ENCODE results near the gene ISL2. TPM values are rescaled to one million over a fixed set of nuclear protein-coding genes. Genes with fewer than 3 reads are reported as not detected.

Gene ISL2
- total RNA-seq, 2 experiments from 2014 or later = not detected

DNA sequence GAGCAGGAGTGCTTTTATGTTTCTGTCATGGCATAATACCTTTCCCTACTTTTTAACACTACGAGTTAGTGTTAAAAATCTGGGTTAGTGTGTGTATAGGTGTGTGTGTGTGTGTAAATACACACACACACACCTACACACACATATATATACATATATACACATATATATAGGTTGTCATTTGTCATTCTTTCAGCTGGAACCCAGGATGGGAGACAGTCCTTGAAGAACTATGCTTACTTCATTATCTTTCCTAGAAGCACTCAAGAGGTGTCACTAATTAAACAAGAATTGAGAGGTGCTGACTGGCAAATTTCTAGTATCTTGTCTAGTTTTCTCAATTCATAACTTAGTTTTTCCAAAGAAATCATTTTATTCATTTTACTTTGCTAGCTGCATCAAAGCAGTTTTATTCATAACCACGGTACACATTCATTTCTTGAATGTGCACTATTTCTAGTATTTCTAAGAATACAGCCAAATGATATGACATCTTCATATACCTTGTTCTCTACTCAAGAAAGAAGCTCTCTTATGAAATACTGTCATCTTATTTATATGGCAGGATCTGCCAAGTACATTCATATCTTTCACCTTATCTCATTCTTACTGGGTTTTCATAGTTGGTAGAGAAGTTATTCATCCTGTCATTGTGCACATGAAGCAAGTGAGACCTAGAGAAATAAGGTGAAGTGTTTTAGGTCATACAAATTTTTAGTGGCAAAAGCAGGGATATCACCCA, 46.6 kb downstream of the ISL2 start:
- Mint-ChIP-seq H3K4me1 (no peaks in the 10 kb centered on the region), H3K4me3 (no peak overlapping the region), H3K36me3 (peaks cover 8% of the 10 kb centered on the region), H3K27ac (no peak overlapping the region), H3K9me3 (no peaks in the 10 kb centered on the region), H3K27me3 (no peaks in the 10 kb centered on the region)
- DNase-seq = no peak
- POLR2A ChIA-PET = no interaction called here
- no peak for ATAC-seq (ENCODE audit: low read depth)

DNA sequence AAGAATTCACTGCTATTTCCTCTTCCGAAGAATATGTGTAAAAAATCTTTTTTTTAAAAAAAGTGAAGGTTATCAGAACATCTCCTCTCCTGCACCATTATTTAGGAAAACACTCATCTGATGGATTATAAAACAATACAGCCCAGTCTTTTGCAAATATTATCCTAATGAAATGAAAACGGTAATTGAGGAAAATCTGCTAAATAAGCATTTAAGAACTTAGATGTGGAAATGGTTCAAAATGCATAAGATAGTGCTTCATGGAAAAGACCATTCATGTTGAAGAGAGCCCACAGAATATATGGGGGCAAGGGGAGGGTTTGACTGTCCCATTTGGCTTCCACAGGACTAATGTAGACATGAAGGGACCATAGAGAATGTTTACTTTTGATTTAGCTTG, 47.8 kb downstream of the ISL2 start:
- no peaks in the 10 kb centered on the region for H3K27me3 Mint-ChIP-seq
- H3K36me3 Mint-ChIP-seq = peaks cover 9% of the 10 kb centered on the region
- no peak overlapping the region for H3K4me3 Mint-ChIP-seq
- DNase-seq (no peak), ATAC-seq (ENCODE audit: low read depth) (no peak)
- no peaks in the 10 kb centered on the region for H3K9me3 Mint-ChIP-seq
- H3K4me1 Mint-ChIP-seq = no peaks in the 10 kb centered on the region
- H3K27ac Mint-ChIP-seq = no peak overlapping the region
- POLR2A ChIA-PET = no interaction called here

DNA sequence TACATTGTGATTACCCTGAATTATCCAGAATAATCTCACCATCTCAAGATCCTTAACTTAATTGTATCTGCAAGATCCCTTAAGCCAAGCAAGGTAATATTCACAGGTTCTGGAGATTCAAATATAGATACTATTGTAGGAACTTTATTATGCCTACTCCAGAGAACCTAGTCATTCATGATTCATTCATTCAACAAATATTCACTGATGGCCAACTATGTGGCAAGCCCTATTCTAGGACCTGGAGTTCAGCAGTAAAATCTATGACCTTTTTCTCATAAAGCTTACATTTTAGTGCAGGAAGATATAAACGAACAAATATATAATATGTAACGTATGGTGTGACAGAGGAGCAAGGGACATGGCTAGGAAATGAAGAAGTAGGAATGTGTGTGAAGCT, 49.6 kb downstream of the ISL2 start:
- no peaks in the 10 kb centered on the region for H3K9me3 Mint-ChIP-seq
- ATAC-seq (ENCODE audit: low read depth) = no peak
- H3K4me1 Mint-ChIP-seq = no peaks in the 10 kb centered on the region
- H3K27me3 Mint-ChIP-seq = no peaks in the 10 kb centered on the region
- DNase-seq = no peak
- no peak overlapping the region for H3K4me3 Mint-ChIP-seq
- POLR2A ChIA-PET = no interaction called here
- no peak overlapping the region for H3K27ac Mint-ChIP-seq
- H3K36me3 Mint-ChIP-seq = peaks cover 5% of the 10 kb centered on the region

DNA sequence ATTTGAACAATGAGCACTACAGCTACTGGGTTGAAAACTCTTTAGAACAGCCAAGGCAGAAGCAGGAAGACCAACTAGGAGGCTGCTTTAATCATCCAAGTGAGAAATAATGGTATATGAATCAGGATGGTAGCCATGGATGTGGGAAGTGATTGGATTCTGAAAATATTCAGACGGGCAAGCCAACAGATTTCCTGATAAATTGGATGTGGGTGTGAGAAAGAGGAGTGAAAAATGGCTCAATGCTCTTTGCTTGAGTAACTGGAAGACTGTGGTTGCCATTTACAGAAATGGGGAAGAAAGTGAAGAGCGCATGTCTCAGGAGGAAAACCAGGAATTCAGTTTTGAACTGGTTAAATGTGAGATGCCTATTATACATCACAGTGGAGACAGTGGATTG, 50.4 kb downstream of the ISL2 start:
- no peaks in the 10 kb centered on the region for H3K9me3 Mint-ChIP-seq
- H3K27me3 Mint-ChIP-seq = no peaks in the 10 kb centered on the region
- H3K27ac Mint-ChIP-seq = no peak overlapping the region
- no peak overlapping the region for H3K4me3 Mint-ChIP-seq
- no peak for DNase-seq
- POLR2A ChIA-PET = no interaction called here
- no peak for ATAC-seq (ENCODE audit: low read depth)
- H3K36me3 Mint-ChIP-seq = peaks cover 5% of the 10 kb centered on the region
- H3K4me1 Mint-ChIP-seq = no peaks in the 10 kb centered on the region

DNA sequence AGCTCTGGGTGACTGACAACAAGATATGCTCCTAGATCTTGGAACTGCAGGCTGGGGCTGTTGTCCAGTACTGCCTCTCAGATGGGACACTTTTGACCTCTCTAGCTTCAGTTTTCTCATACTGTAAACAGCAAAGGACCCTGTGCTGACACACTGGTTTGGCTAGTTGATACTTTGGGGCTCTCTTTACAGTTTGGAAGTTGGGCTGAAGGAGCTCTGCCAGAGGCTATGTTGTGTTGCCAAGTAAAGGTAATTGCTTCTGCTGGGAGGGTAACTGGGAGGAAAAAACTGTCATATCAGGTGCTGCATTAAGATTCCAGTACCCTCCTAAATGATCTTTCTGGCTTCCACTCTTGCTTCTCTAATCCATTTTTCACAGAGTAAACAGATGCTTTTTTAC, 54.0 kb downstream of the ISL2 start:
- ATAC-seq (ENCODE audit: low read depth) (no peak), DNase-seq (no peak)
- no peaks in the 10 kb centered on the region for H3K9me3 Mint-ChIP-seq
- H3K27ac Mint-ChIP-seq = no peak overlapping the region
- POLR2A ChIA-PET = no interaction called here
- no peaks in the 10 kb centered on the region for H3K27me3 Mint-ChIP-seq
- peaks cover 5% of the 10 kb centered on the region for H3K36me3 Mint-ChIP-seq
- H3K4me1 Mint-ChIP-seq = no peaks in the 10 kb centered on the region
- no peak overlapping the region for H3K4me3 Mint-ChIP-seq

DNA sequence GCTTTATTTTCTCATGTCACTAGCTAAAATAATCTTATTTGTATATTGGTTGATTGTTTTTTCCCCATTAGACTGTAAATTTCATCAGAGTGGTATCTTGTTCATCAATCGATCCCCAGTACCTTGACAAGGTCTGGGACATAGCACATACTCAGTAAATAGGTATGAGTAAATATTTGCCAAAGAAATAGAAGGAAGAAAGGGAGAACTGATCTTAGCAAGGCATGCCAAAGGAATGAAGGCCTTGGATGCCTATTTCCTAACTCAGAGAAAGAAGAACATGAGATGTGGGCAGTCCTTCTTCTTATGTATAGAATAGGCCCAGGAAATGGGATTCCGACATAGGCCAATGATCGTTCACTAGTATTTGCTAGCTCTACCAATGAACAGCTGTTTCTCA, 54.7 kb downstream of the ISL2 start:
- POLR2A ChIA-PET = no interaction called here
- Mint-ChIP-seq H3K27me3 (no peaks in the 10 kb centered on the region), H3K36me3 (peaks cover 5% of the 10 kb centered on the region), H3K4me3 (no peak overlapping the region), H3K4me1 (no peaks in the 10 kb centered on the region), H3K9me3 (no peaks in the 10 kb centered on the region), H3K27ac (no peak overlapping the region)
- DNase-seq (no peak), ATAC-seq (ENCODE audit: low read depth) (no peak)

DNA sequence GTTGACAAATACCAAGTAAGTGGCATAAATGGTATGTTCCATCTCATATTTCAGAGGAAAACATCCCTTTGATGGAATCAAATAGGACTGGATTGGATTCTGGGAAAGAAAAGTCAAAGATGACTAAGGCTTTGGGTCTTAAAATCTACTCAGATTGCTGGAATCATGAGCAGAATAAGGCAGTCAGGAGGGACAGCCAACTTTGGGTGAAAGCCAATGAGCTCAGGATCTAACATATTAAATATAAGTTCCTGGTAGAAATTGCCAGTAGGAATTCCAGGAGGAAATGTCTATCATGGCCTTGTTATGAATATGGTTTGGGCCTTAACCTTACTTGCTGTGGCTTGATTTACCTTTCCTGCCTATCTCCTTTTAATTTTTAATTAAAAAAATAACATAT, 55.3 kb downstream of the ISL2 start:
- no peak overlapping the region for H3K4me3 Mint-ChIP-seq
- no peak for DNase-seq
- H3K36me3 Mint-ChIP-seq = peaks cover 4% of the 10 kb centered on the region
- POLR2A ChIA-PET = no interaction called here
- no peak for ATAC-seq (ENCODE audit: low read depth)
- no peak overlapping the region for H3K27ac Mint-ChIP-seq
- H3K9me3 Mint-ChIP-seq = no peaks in the 10 kb centered on the region
- no peaks in the 10 kb centered on the region for H3K4me1 Mint-ChIP-seq
- no peaks in the 10 kb centered on the region for H3K27me3 Mint-ChIP-seq

Other genes with a start within 250 kb of the ISL2 start
- 10 to 100 TPM; 86.1 to 87.6 TPM for gene ETFA, start 25.3 kb upstream of the ISL2 start, total RNA-seq